AG08396 (cell line): ENCODE data around the gene C9orf78.

Source experiments
- DNase-seq: peaks from one replicate; pipeline ENCODE4 v3.0.0; 2012; ENCODE audit warnings: low spot score, mixed read lengths

Gene C9orf78

GRCh38 chr9:129835128-129835859 lies at the start of gene C9orf78, which contains the start of gene USP20:
TSS of gene C9orf78 (minus strand) at chr9:129835275. CDS start at chr9:129835221, 54 bp downstream.
TSS of gene USP20 (plus strand) at chr9:129835458. CDS start at chr9:129852556, 17,098 bp downstream.
- peak; percentile 99 for DNase-seq

GRCh38 chr9:129884220-129885017 lies 49.3 kb upstream of the C9orf78 start:
- DNase-seq = peak; percentile 89

- no peak for DNase-seq
Observed at GRCh38 chr9:129881547-129882324, 46.7 kb upstream of the C9orf78 start.

- DNase-seq = no peak
Observed at GRCh38 chr9:129880654-129881546, 45.8 kb upstream of the C9orf78 start.

GRCh38 chr9:129879991-129880653 lies 45.0 kb upstream of the C9orf78 start:
- DNase-seq = no peak

- no peak for DNase-seq
Observed at GRCh38 chr9:129879103-129879699, 44.1 kb upstream of the C9orf78 start.

GRCh38 chr9:129878291-129878690 lies 43.2 kb upstream of the C9orf78 start:
- DNase-seq = no peak

GRCh38 chr9:129876815-129877214 lies 41.7 kb upstream of the C9orf78 start:
- DNase-seq = no peak

- no peak for DNase-seq
Observed at GRCh38 chr9:129875687-129876395, 40.8 kb upstream of the C9orf78 start.

- DNase-seq = no peak
Observed at GRCh38 chr9:129875181-129875611, 40.1 kb upstream of the C9orf78 start.

GRCh38 chr9:129874261-129875101 lies 39.4 kb upstream of the C9orf78 start:
- DNase-seq = no peak

GRCh38 chr9:129873563-129874190 lies 38.6 kb upstream of the C9orf78 start:
- no peak for DNase-seq

- no peak for DNase-seq
Observed at GRCh38 chr9:129871046-129871445, 36.0 kb upstream of the C9orf78 start.

GRCh38 chr9:129869585-129870501 lies 34.8 kb upstream of the C9orf78 start:
- no peak for DNase-seq

GRCh38 chr9:129868872-129869486 lies 33.9 kb upstream of the C9orf78 start:
- no peak for DNase-seq

GRCh38 chr9:129868023-129868871 lies 33.2 kb upstream of the C9orf78 start:
- no peak for DNase-seq
